HCT116 (cell line): ENCODE measurements around the gene CCDC117. TPM values are rescaled to one million over a fixed set of nuclear protein-coding genes. Genes with fewer than 3 reads are reported as not detected.

ENCODE experiments used
- ATAC-seq: fragments of 200-7000 bp; cut with Tn5 transposase; 2 replicates; pipeline ENCODE4 v1.9.1; 2020; ENCODE audit warnings: mild to moderate bottlenecking, moderate library complexity
- BruUV-seq: library from RNA; stranded (reverse); fragments of 400-500 nt; replicated peaks from 2 replicates; lab custom pipeline; 2021; lab: Mats Ljungman, UMichigan
- CTCF ChIA-PET: fragments of 300-600 bp; sonication (Branson Sonifier 250); formaldehyde crosslinking; loops from one replicate; lab custom pipeline; 2021; ENCODE audit warnings: antibody characterized with exemption; lab: Charles Lee
- POLR2A ChIA-PET: fragments of 300-600, 350-600 bp; sonication (Branson Sonifier 250); formaldehyde crosslinking; loops from one replicate; lab custom pipeline; 2021; ENCODE audit warnings: antibody characterized with exemption; lab: Charles Lee
- RAD21 ChIA-PET, 2 experiments: fragments of 300-600 bp; sonication (Branson Sonifier 250); formaldehyde crosslinking; loops; one replicate each; lab custom pipeline; 2023; ENCODE audit warnings: low total read pairs in 2 of 2; ENCODE audit not compliant: uncharacterized antibody in 2 of 2, unreplicated experiment in 2 of 2, low non-redundant PET in 1 of 2; lab: Charles Lee
- DNase-seq: peaks from one replicate; pipeline ENCODE4 v3.0.0-alpha.2; 2010; ENCODE audit warnings: low read depth, low spot score
- H2AFZ ChIP-seq: fragments of 200-600 bp; shearing (Covaris generic), sonication (generic); 2 replicates; pipeline ENCODE4 v1.6.1; 2017; ENCODE audit warnings: low read depth, mixed run types, mixed read lengths, antibody characterized with exemption, low read length; ENCODE audit not compliant: poor library complexity, severe bottlenecking
- H3K27ac ChIP-seq: 2 replicates; pipeline ENCODE4 v1.5.1; 2012; ENCODE audit warnings: low read depth, low read length
- H3K27me3 ChIP-seq: fragments of 200-600 bp; sonication (generic); 2 replicates; pipeline ENCODE4 v1.6.1; 2016; ENCODE audit warnings: mixed run types, low read length, mixed read lengths; ENCODE audit not compliant: insufficient read depth
- H3K36me3 ChIP-seq, 2 experiments: fragments of 200-500 bp in 1 of 2; fragments of 200-600 bp in 1 of 2; sonication (Bioruptor generic) in 1 of 2; sonication (generic) in 1 of 2; 2 replicates each; pipeline versions ENCODE4 v1.5.1 to v1.6.1; 2014 to 2016; ENCODE audit warnings: low read length in 2 of 2, inconsistent platforms in 1 of 2, mixed read lengths in 1 of 2, mixed run types in 1 of 2; ENCODE audit not compliant: insufficient read depth in 2 of 2, control insufficient read depth in 1 of 2
- H3K4me1 ChIP-seq, 2 experiments: fragments of 200-600 bp in 1 of 2; sonication (generic) in 1 of 2; 2 replicates each; pipeline versions ENCODE4 v1.5.1 to v1.6.1; 2012 to 2017; ENCODE audit warnings: low read length in 2 of 2, inconsistent platforms in 1 of 2, mild to moderate bottlenecking in 1 of 2, mixed read lengths in 1 of 2, mixed run types in 1 of 2, moderate library complexity in 1 of 2; ENCODE audit not compliant: insufficient read depth in 2 of 2, control insufficient read depth in 1 of 2
- H3K4me2 ChIP-seq: fragments of 200-600 bp; sonication (generic); 2 replicates; pipeline ENCODE4 v1.6.1; 2017; ENCODE audit warnings: mixed run types, low read length, mixed read lengths
- H3K4me3 ChIP-seq, 2 experiments: fragments of 200-600 bp in 1 of 2; sonication (generic) in 1 of 2; replicated peaks in 1 of 2; 2 replicates each; pipeline ENCODE4 v1.5.1; 2011 to 2016; ENCODE audit warnings: low read length in 2 of 2, control low read depth in 1 of 2, low read depth in 1 of 2, mild to moderate bottlenecking in 1 of 2, mixed read lengths in 1 of 2, mixed run types in 1 of 2
- H3K79me2 ChIP-seq: fragments of 200-600 bp; sonication (generic); 2 replicates; pipeline ENCODE4 v1.6.1; 2017; ENCODE audit warnings: mild to moderate bottlenecking, mixed run types, low read length, moderate library complexity, mixed read lengths; ENCODE audit not compliant: insufficient read depth
- H3K9ac ChIP-seq: fragments of 200-600 bp; sonication (generic); 2 replicates; pipeline ENCODE4 v1.6.1; 2016; ENCODE audit warnings: low read length, mixed read lengths
- H3K9me2 ChIP-seq: fragments of 200-600 bp; sonication (generic), shearing (Covaris generic); 2 replicates; pipeline ENCODE4 v1.6.1; 2017; ENCODE audit warnings: mixed run types, mild to moderate bottlenecking, moderate library complexity; ENCODE audit not compliant: insufficient read depth
- H3K9me3 ChIP-seq, 2 experiments: fragments of 200-500 bp in 1 of 2; fragments of 200-600 bp in 1 of 2; sonication (Bioruptor generic) in 1 of 2; sonication (generic) in 1 of 2; 2 replicates each; pipeline ENCODE4 v1.6.1; 2014 to 2017; ENCODE audit warnings: low read length in 2 of 2, mixed read lengths in 2 of 2, inconsistent platforms in 1 of 2, low read depth in 1 of 2, mild to moderate bottlenecking in 1 of 2, mixed run types in 1 of 2, moderate library complexity in 1 of 2; ENCODE audit not compliant: control insufficient read depth in 1 of 2, insufficient read depth in 1 of 2
- H4K20me1 ChIP-seq: fragments of 200-600 bp; sonication (generic), shearing (Covaris generic); 2 replicates; pipeline ENCODE4 v1.6.1; 2017; ENCODE audit warnings: mixed run types, mild to moderate bottlenecking, moderate library complexity; ENCODE audit not compliant: insufficient read depth
- CBX3 ChIP-seq: IDR thresholded peaks from 2 replicates; pipeline ENCODE4 v1.6.1; 2012; ENCODE audit warnings: low read depth
- CEBPB ChIP-seq: IDR thresholded peaks from 2 replicates; pipeline ENCODE4 v1.6.1; 2012; ENCODE audit warnings: low read depth
- EGR1 ChIP-seq: IDR thresholded peaks from 2 replicates; pipeline ENCODE4 v1.6.1; 2012; ENCODE audit warnings: low read depth
- FOSL1 ChIP-seq: IDR thresholded peaks from 2 replicates; pipeline ENCODE4 v1.6.1; 2012; ENCODE audit warnings: low read depth
- JUND ChIP-seq: IDR thresholded peaks from 2 replicates; pipeline ENCODE4 v1.6.1; 2012
- POLR2A ChIP-seq: IDR thresholded peaks from 2 replicates; pipeline ENCODE4 v1.7.0; 2011; ENCODE audit warnings: borderline replicate concordance; ENCODE audit not compliant: insufficient read depth, insufficient read length; ENCODE audit errors: extremely low read depth
- RAD21 ChIP-seq: IDR thresholded peaks from 2 replicates; pipeline ENCODE4 v1.6.1; 2012; ENCODE audit warnings: low read depth, mild to moderate bottlenecking
- SRF ChIP-seq: IDR thresholded peaks from 2 replicates; pipeline ENCODE4 v1.6.1; 2012; ENCODE audit warnings: low read depth
- TCF7L2 ChIP-seq: IDR thresholded peaks from 2 replicates; pipeline ENCODE4 v1.7.0; 2011; ENCODE audit warnings: borderline replicate concordance, inconsistent platforms; ENCODE audit not compliant: insufficient read depth, insufficient read length; ENCODE audit errors: extremely low read depth
- ZNF274 ChIP-seq: fragments of 200-500 bp; sonication (Bioruptor generic); IDR thresholded peaks from 2 replicates; pipeline ENCODE4 v1.6.1; 2014; ENCODE audit warnings: mild to moderate bottlenecking, low read depth, low read length, inconsistent platforms
- intact Hi-C: fragments of 100-400 bp; cut with micrococcal nuclease; formaldehyde crosslinking; loops from 2 replicates; pipeline ENCODE4 v1.10.0; 2022
- total RNA-seq: library from RNA; stranded (reverse); gene quantifications from one replicate; pipeline ENCODE4 v1.2.1, GENCODE V29; 2021; ENCODE audit not compliant: unreplicated experiment
- TF ChIP-seq, protein P1 (sequence below), 3 experiments: fragments of 200-600 bp in 1 of 3; sonication (generic) in 1 of 3; IDR thresholded peaks in 2 of 3; conservative IDR thresholded peaks in 1 of 3; 2 replicates each; pipeline ENCODE4 v1.5.1; 2012 to 2017; ENCODE audit warnings: low read depth in 2 of 3, low read length in 2 of 3, antibody characterized with exemption in 1 of 3, borderline replicate concordance in 1 of 3, control low read depth in 1 of 3, mild to moderate bottlenecking in 1 of 3, mixed read lengths in 1 of 3, mixed run types in 1 of 3, moderate library complexity in 1 of 3; ENCODE audit not compliant: insufficient read depth in 1 of 3
- TF ChIP-seq, protein P2 (sequence below): IDR thresholded peaks from 2 replicates; pipeline ENCODE4 v1.6.1; 2012
- TF ChIP-seq, protein P3 (sequence below): IDR thresholded peaks from 2 replicates; pipeline ENCODE4 v1.6.1; 2011; ENCODE audit warnings: mild to moderate bottlenecking, low read length, moderate library complexity; ENCODE audit not compliant: insufficient replicate concordance; ENCODE audit errors: extremely low read depth

CCDC117 gene
- total RNA-seq, 1 experiment from 2014 or later = 22.1 TPM

DNA sequence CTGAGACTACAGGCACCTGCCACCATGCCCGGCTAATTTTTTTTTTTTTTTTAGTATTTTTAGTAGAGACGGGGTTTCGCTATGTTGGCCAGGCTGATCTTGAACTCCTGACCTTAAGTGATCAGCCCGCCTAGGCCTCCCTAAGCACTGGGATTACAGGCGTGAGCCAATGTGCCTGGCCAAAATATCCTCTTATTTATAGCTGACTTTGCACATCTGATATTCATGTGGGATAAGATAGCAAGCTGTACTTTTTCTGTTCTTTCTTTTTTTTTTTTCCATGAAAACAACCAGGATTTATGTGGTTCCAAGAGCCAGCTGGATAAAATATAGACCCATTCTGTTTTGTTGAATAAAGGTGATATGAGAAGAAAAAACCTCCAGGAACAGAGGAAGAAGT, 40.0 kb downstream of the CCDC117 start:
- DNase-seq = no peak
- TF ChIP-seq JUND = no peak
- TF ChIP-seq POLR2A = no peak
- TF ChIP-seq EGR1 = no peak
- TF ChIP-seq, all 23 proteins: peak for 0
- no TSS peak for BruUV-seq
- Histone ChIP-seq H3K9me2 (no peaks in the 10 kb centered on the region), H3K36me3 (no peaks in the 10 kb centered on the region), H3K27me3 (no peaks in the 10 kb centered on the region), H4K20me1 (no peaks in the 10 kb centered on the region), H3K4me3 (no peak overlapping the region), H3K9ac (no peak overlapping the region), H3K79me2 (no peaks in the 10 kb centered on the region), H2AFZ (no peak overlapping the region), H3K4me2 (no peak overlapping the region), H3K4me1 (no peaks in the 10 kb centered on the region), H3K27ac (no peak overlapping the region), H3K9me3 (no peaks in the 10 kb centered on the region)
- POLR2A ChIA-PET = no interaction called here
- RAD21 ChIA-PET = no interaction called here
- intact Hi-C loops = no loop called here
- no peak for ATAC-seq
- CTCF ChIA-PET = interaction anchor here (1.5 kb wide), 1 partner anchor 16 kb away, joined by 4 read pairs; no protein-coding TSS in a partner anchor

DNA sequence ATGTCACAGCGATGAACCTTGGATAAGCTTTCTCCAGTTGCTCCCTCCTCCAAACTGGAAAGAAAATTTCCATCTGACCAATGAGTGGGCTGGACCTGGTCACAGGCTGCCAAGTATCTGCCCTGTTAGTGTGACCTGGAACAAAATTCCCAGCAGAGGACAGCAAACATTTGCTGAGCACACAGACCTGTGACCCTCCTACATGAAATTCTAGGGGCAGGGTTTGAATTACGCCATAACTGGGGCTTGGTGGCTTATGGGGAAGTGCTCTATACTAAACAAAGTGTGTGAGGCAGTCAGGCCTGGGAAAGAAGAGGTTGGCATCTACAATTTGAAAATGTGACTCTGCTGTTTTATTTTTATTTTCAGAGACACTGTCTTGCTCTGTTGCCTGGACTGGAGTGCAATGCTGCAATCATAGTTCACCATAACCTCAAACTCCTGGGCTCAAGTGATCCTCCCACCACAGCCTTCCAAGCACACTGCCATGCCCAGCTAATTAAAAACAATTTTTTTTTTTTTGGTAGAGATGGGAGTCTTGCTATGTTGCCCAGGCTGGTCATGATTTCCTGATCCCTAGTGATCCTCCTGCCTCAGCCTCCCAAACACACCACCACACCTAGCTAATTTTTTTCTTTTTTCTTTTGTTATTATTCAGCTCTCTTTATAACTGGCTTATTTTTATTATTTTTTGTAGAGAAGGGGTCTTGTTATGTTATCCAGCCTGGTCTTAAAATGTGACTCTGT, 41.5 kb downstream of the CCDC117 start:
- intact Hi-C loops = no loop called here

More for the DNA sequence above, 41.5 kb downstream of the CCDC117 start:
- BruUV-seq = no TSS peak
- no peak overlapping the region for H3K27ac ChIP-seq
- ChIA-PET POLR2A (no interaction called here), CTCF (interaction anchor here (1.0 kb wide), 1 partner anchor 227 kb away, joined by 3 read pairs; no protein-coding TSS in a partner anchor), RAD21 (no interaction called here)
- H3K4me1 ChIP-seq = peaks cover 3 to 9% of the 10 kb centered on the region in 2 experiments; a peak in 1 of 4 replicates
- no peak for DNase-seq
- no peak for ATAC-seq
- no peaks in the 10 kb centered on the region for H3K9me2 ChIP-seq
- H3K79me2 ChIP-seq = no peaks in the 10 kb centered on the region
- H3K36me3 ChIP-seq = no peaks in the 10 kb centered on the region
- no peak overlapping the region for H3K4me2 ChIP-seq
- H3K4me3 ChIP-seq = no peak overlapping the region
- no peaks in the 10 kb centered on the region for H4K20me1 ChIP-seq
- TF ChIP-seq, protein P1, sequence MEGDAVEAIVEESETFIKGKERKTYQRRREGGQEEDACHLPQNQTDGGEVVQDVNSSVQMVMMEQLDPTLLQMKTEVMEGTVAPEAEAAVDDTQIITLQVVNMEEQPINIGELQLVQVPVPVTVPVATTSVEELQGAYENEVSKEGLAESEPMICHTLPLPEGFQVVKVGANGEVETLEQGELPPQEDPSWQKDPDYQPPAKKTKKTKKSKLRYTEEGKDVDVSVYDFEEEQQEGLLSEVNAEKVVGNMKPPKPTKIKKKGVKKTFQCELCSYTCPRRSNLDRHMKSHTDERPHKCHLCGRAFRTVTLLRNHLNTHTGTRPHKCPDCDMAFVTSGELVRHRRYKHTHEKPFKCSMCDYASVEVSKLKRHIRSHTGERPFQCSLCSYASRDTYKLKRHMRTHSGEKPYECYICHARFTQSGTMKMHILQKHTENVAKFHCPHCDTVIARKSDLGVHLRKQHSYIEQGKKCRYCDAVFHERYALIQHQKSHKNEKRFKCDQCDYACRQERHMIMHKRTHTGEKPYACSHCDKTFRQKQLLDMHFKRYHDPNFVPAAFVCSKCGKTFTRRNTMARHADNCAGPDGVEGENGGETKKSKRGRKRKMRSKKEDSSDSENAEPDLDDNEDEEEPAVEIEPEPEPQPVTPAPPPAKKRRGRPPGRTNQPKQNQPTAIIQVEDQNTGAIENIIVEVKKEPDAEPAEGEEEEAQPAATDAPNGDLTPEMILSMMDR (IDR thresholded peaks at IDR 0.05 in 2 of 3, conservative IDR thresholded peaks at IDR 0.05 in 1 of 3; ENCODE audit: borderline replicate concordance in 1 of 3, insufficient read depth in 1 of 3, low read depth in 2 of 3, low read length in 2 of 3) = no peak
- no peak for TF ChIP-seq RAD21
- TF ChIP-seq, protein P2, sequence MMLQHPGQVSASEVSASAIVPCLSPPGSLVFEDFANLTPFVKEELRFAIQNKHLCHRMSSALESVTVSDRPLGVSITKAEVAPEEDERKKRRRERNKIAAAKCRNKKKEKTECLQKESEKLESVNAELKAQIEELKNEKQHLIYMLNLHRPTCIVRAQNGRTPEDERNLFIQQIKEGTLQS = no peak
- TF ChIP-seq, protein P3, sequence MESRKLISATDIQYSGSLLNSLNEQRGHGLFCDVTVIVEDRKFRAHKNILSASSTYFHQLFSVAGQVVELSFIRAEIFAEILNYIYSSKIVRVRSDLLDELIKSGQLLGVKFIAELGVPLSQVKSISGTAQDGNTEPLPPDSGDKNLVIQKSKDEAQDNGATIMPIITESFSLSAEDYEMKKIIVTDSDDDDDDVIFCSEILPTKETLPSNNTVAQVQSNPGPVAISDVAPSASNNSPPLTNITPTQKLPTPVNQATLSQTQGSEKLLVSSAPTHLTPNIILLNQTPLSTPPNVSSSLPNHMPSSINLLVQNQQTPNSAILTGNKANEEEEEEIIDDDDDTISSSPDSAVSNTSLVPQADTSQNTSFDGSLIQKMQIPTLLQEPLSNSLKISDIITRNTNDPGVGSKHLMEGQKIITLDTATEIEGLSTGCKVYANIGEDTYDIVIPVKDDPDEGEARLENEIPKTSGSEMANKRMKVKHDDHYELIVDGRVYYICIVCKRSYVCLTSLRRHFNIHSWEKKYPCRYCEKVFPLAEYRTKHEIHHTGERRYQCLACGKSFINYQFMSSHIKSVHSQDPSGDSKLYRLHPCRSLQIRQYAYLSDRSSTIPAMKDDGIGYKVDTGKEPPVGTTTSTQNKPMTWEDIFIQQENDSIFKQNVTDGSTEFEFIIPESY = no peak
- no peak for TF ChIP-seq CBX3
- TF ChIP-seq FOSL1 = no peak
- no peak for TF ChIP-seq SRF
- no peak for TF ChIP-seq CEBPB
- TF ChIP-seq ZNF274 = no peak
- no peak for TF ChIP-seq TCF7L2
- H3K27me3 ChIP-seq = no peaks in the 10 kb centered on the region
- H2AFZ ChIP-seq = no peak overlapping the region
- no peak overlapping the region for H3K9ac ChIP-seq
- no peaks in the 10 kb centered on the region for H3K9me3 ChIP-seq
